DND-41 (cell line): Measurements from ENCODE around the gene SLC9C2.

Experiments used
- EZH2 ChIP-seq: IDR thresholded peaks from 3 replicates; pipeline ENCODE4 v1.6.1; 2012; ENCODE audit warnings: borderline replicate concordance, low read depth, mild to moderate bottlenecking, moderate library complexity, low read length, inconsistent platforms; ENCODE audit not compliant: severe bottlenecking
- TF ChIP-seq, protein P1 (sequence below): IDR thresholded peaks from 2 replicates; pipeline ENCODE4 v1.5.1; 2012; ENCODE audit warnings: borderline replicate concordance, low read length, moderate library complexity, mild to moderate bottlenecking; ENCODE audit not compliant: poor library complexity, severe bottlenecking; ENCODE audit errors: extremely low read depth

GRCh38 chr1:173646656-173647055 lies 43.8 kb upstream of the SLC9C2 start:
- TF ChIP-seq, protein P1, sequence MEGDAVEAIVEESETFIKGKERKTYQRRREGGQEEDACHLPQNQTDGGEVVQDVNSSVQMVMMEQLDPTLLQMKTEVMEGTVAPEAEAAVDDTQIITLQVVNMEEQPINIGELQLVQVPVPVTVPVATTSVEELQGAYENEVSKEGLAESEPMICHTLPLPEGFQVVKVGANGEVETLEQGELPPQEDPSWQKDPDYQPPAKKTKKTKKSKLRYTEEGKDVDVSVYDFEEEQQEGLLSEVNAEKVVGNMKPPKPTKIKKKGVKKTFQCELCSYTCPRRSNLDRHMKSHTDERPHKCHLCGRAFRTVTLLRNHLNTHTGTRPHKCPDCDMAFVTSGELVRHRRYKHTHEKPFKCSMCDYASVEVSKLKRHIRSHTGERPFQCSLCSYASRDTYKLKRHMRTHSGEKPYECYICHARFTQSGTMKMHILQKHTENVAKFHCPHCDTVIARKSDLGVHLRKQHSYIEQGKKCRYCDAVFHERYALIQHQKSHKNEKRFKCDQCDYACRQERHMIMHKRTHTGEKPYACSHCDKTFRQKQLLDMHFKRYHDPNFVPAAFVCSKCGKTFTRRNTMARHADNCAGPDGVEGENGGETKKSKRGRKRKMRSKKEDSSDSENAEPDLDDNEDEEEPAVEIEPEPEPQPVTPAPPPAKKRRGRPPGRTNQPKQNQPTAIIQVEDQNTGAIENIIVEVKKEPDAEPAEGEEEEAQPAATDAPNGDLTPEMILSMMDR, result no peak
- no peak for TF ChIP-seq EZH2
